HCT116 (cell line): Measurements from ENCODE around the gene POMGNT2.

Experiments
- CEBPB ChIP-seq: IDR thresholded peaks from 2 replicates; pipeline ENCODE4 v1.6.1; 2012; ENCODE audit warnings: low read depth
- EZH2 ChIP-seq: fragments of 200-600 bp; sonication (generic); IDR thresholded peaks from 2 replicates; pipeline ENCODE4 v1.6.1; 2017; ENCODE audit warnings: antibody characterized with exemption, mixed run types
- EZH2phosphoT487 ChIP-seq: fragments of 200-600 bp; IDR thresholded peaks from 2 replicates; pipeline ENCODE4 v1.6.1; 2018; ENCODE audit warnings: antibody characterized with exemption, borderline replicate concordance
- JUND ChIP-seq: IDR thresholded peaks from 2 replicates; pipeline ENCODE4 v1.6.1; 2012
- MAX ChIP-seq: IDR thresholded peaks from 2 replicates; pipeline ENCODE4 v1.6.1; 2012
- POLR2A ChIP-seq: IDR thresholded peaks from 2 replicates; pipeline ENCODE4 v1.7.0; 2011; ENCODE audit warnings: borderline replicate concordance; ENCODE audit not compliant: insufficient read depth, insufficient read length; ENCODE audit errors: extremely low read depth
- RAD21 ChIP-seq: IDR thresholded peaks from 2 replicates; pipeline ENCODE4 v1.6.1; 2012; ENCODE audit warnings: low read depth, mild to moderate bottlenecking
- SP1 ChIP-seq: IDR thresholded peaks from 2 replicates; pipeline ENCODE4 v1.6.1; 2012; ENCODE audit warnings: low read depth
- TF ChIP-seq, protein P1 (sequence below), 3 experiments: fragments of 200-600 bp in 1 of 3; sonication (generic) in 1 of 3; IDR thresholded peaks in 2 of 3; conservative IDR thresholded peaks in 1 of 3; 2 replicates each; pipeline ENCODE4 v1.5.1; 2012 to 2017; ENCODE audit warnings: low read depth in 2 of 3, low read length in 2 of 3, antibody characterized with exemption in 1 of 3, borderline replicate concordance in 1 of 3, control low read depth in 1 of 3, mild to moderate bottlenecking in 1 of 3, mixed read lengths in 1 of 3, mixed run types in 1 of 3, moderate library complexity in 1 of 3; ENCODE audit not compliant: insufficient read depth in 1 of 3
- TF ChIP-seq, protein P2 (sequence below): IDR thresholded peaks from 2 replicates; pipeline ENCODE4 v1.6.1; 2012; ENCODE audit warnings: low read depth

DNA sequence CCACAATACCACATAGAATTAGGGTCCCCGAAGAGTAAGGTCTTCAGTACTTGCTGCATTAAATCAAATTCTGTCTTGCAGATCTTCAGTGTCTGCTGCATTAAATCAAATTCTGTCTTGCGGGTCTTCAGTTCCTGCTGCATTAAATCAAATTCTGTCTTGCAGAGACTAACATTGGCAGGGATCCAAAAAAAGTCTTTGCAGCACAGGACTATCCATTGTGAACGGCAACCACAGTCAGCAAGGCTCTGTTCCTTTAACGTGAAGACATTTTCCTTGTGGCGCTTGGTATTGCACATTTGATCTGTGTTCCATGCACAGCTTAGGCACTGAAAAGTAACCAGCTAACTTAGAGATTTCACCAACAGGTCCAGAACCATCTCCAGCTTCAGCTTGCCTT is 46.8 kb upstream of the POMGNT2 start:
- TF ChIP-seq RAD21 (no peak), EZH2 (no peak), POLR2A (no peak), EZH2phosphoT487 (no peak), CEBPB (no peak), MAX (no peak), JUND (no peak), SP1 (no peak)
- TF ChIP-seq, protein P1, sequence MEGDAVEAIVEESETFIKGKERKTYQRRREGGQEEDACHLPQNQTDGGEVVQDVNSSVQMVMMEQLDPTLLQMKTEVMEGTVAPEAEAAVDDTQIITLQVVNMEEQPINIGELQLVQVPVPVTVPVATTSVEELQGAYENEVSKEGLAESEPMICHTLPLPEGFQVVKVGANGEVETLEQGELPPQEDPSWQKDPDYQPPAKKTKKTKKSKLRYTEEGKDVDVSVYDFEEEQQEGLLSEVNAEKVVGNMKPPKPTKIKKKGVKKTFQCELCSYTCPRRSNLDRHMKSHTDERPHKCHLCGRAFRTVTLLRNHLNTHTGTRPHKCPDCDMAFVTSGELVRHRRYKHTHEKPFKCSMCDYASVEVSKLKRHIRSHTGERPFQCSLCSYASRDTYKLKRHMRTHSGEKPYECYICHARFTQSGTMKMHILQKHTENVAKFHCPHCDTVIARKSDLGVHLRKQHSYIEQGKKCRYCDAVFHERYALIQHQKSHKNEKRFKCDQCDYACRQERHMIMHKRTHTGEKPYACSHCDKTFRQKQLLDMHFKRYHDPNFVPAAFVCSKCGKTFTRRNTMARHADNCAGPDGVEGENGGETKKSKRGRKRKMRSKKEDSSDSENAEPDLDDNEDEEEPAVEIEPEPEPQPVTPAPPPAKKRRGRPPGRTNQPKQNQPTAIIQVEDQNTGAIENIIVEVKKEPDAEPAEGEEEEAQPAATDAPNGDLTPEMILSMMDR (IDR thresholded peaks at IDR 0.05 in 2 of 3, conservative IDR thresholded peaks at IDR 0.05 in 1 of 3; ENCODE audit: borderline replicate concordance in 1 of 3, insufficient read depth in 1 of 3, low read depth in 2 of 3, low read length in 2 of 3), result no peak
- TF ChIP-seq, protein P2, sequence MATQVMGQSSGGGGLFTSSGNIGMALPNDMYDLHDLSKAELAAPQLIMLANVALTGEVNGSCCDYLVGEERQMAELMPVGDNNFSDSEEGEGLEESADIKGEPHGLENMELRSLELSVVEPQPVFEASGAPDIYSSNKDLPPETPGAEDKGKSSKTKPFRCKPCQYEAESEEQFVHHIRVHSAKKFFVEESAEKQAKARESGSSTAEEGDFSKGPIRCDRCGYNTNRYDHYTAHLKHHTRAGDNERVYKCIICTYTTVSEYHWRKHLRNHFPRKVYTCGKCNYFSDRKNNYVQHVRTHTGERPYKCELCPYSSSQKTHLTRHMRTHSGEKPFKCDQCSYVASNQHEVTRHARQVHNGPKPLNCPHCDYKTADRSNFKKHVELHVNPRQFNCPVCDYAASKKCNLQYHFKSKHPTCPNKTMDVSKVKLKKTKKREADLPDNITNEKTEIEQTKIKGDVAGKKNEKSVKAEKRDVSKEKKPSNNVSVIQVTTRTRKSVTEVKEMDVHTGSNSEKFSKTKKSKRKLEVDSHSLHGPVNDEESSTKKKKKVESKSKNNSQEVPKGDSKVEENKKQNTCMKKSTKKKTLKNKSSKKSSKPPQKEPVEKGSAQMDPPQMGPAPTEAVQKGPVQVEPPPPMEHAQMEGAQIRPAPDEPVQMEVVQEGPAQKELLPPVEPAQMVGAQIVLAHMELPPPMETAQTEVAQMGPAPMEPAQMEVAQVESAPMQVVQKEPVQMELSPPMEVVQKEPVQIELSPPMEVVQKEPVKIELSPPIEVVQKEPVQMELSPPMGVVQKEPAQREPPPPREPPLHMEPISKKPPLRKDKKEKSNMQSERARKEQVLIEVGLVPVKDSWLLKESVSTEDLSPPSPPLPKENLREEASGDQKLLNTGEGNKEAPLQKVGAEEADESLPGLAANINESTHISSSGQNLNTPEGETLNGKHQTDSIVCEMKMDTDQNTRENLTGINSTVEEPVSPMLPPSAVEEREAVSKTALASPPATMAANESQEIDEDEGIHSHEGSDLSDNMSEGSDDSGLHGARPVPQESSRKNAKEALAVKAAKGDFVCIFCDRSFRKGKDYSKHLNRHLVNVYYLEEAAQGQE, result no peak
